HG03521 (cell line): ENCODE measurements around the gene PRDX2.

Experiments used
- ATAC-seq: cut with Tn5 transposase; IDR thresholded peaks from one replicate; pipeline ENCODE4 v1.9.1; 2021; ENCODE audit warnings: mild to moderate bottlenecking, moderate library complexity; ENCODE audit not compliant: unreplicated experiment

PRDX2 gene

GRCh38 chr19:12792853-12793289, 8.7 kb downstream of the PRDX2 start:
- no peak for ATAC-seq

- ATAC-seq = no peak
Observed at GRCh38 chr19:12792051-12792852, 9.3 kb downstream of the PRDX2 start.

- peak; percentile 27 for ATAC-seq
Observed at GRCh38 chr19:12791345-12792050, 10.1 kb downstream of the PRDX2 start, which contains the start of gene JUNB. TSS of gene JUNB (plus strand) at chr19:12791486. CDS start at chr19:12791772, 286 bp downstream.

- ATAC-seq = no peak
Observed at GRCh38 chr19:12790628-12791344, 10.8 kb downstream of the PRDX2 start.

GRCh38 chr19:12789904-12790619, 11.5 kb downstream of the PRDX2 start:
- ATAC-seq = peak; percentile 36

GRCh38 chr19:12789098-12789903, 12.3 kb downstream of the PRDX2 start:
- ATAC-seq = no peak

GRCh38 chr19:12788682-12789097, 12.9 kb downstream of the PRDX2 start:
- no peak for ATAC-seq

GRCh38 chr19:12788042-12788681, 13.4 kb downstream of the PRDX2 start:
- no peak for ATAC-seq

- no peak for ATAC-seq
Observed at GRCh38 chr19:12787458-12787857, 14.1 kb downstream of the PRDX2 start.

- ATAC-seq = no peak
Observed at GRCh38 chr19:12786952-12787351, 14.6 kb downstream of the PRDX2 start.

GRCh38 chr19:12786141-12786870, 15.3 kb downstream of the PRDX2 start:
- no peak for ATAC-seq

- ATAC-seq = no peak
Observed at GRCh38 chr19:12785431-12786031, 16.1 kb downstream of the PRDX2 start.

GRCh38 chr19:12784871-12785430, 16.6 kb downstream of the PRDX2 start:
- no peak for ATAC-seq

GRCh38 chr19:12784394-12784870, 17.2 kb downstream of the PRDX2 start:
- no peak for ATAC-seq

GRCh38 chr19:12783849-12784393, 17.7 kb downstream of the PRDX2 start:
- ATAC-seq = no peak

- ATAC-seq = no peak
Observed at GRCh38 chr19:12783291-12783848, 18.2 kb downstream of the PRDX2 start.
